ENCODE results near the gene CIDEB.

GRCh38 chr14:24353559-24354481 lies 46.0 kb upstream of the CIDEB start:
- no peak for TF ChIP-seq CEBPB (IDR thresholded peaks at IDR 0.05; ENCODE audit: low read depth, low read length)
- no peak for TF ChIP-seq CTCF (IDR thresholded peaks at IDR 0.05; ENCODE audit: control extremely low read depth in 1 of 3, insufficient read depth in 1 of 3, low read depth in 1 of 3, low read length in 3 of 3)
